ENCODE data around the gene HNMT.

HNMT gene

DNA sequence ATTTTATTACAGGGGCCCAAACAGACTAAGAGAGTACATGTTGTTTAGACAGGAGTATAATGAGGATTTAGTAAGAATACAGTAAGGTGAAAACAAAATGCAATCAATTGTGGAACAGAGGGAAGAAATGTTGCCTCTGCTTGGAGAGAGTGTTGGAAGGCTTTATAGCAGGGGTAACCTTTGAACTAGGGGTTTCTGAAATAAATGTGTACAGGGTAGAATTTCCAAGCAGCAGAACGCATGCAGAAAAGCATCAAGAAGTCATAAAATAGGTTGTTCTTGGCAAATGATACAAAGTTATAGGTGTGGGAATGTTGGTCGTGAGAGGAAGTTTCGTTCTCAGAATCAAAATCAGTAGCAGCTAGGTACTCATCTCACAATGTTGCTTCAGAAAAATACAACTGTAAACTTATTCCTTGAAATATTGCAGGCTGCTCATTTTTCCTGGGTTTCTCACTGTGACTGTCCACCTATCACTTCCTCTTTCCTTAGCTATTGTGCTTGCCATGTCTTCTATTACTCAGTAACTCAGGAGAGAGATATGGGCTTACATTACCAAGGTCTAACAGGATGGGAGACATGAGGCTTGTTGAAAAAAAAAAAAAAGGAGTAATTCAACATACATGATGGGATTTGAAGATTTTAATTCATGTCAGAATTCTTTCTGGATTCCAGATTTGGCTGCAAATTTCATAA lies 17.1 kb upstream of the HNMT start:
- H3K18ac ChIP-seq (ENCODE audit: low read length), result no peak overlapping the region
- H3K9ac ChIP-seq (ENCODE audit: low read length), result no peak overlapping the region
- H3K36me3 ChIP-seq (ENCODE audit: control insufficient read depth, insufficient read depth, low read length), result no peaks in the 10 kb centered on the region
- H2AK5ac ChIP-seq (ENCODE audit: low read length), result no peak overlapping the region
- DNase-seq, result no peak
- no peak overlapping the region for H2BK120ac ChIP-seq (ENCODE audit: low read depth, low read length)
- no peak overlapping the region for H3K4me2 ChIP-seq (ENCODE audit: low read length)
- no peak overlapping the region for H3K4ac ChIP-seq (ENCODE audit: low read depth, low read length)
- no peak overlapping the region for H4K5ac ChIP-seq (ENCODE audit: low read length)
- H3K23ac ChIP-seq (ENCODE audit: low read length), result no peak overlapping the region
- H3K79me2 ChIP-seq (ENCODE audit: control insufficient read depth, insufficient read depth, low read length), result no peaks in the 10 kb centered on the region
- no peak overlapping the region for H3K4me3 ChIP-seq (ENCODE audit: low read length)
- no peak overlapping the region for H3K56ac ChIP-seq (ENCODE audit: low read length)
- H3K79me1 ChIP-seq (ENCODE audit: low read length), result no peaks in the 10 kb centered on the region
- no peak overlapping the region for H2BK5ac ChIP-seq (ENCODE audit: low read length)
- 100% methylated on average over 1 of the region's 3 CpGs for WGBS (ENCODE audit: extremely low coverage, insufficient coverage, low lambda C conversion rate)
- no peak overlapping the region for H2BK15ac ChIP-seq (replicated peaks; ENCODE audit: low read depth)
- no peaks in the 10 kb centered on the region for H3K4me1 ChIP-seq (ENCODE audit: control insufficient read depth, low read depth, low read length)
- no peak overlapping the region for H3K27ac ChIP-seq (ENCODE audit: low read depth, low read length)
- H3K27me3 ChIP-seq (ENCODE audit: insufficient read depth, low read length, poor library complexity), result no peaks in the 10 kb centered on the region
- no peak overlapping the region for H4K8ac ChIP-seq (ENCODE audit: low read depth, low read length)

DNA sequence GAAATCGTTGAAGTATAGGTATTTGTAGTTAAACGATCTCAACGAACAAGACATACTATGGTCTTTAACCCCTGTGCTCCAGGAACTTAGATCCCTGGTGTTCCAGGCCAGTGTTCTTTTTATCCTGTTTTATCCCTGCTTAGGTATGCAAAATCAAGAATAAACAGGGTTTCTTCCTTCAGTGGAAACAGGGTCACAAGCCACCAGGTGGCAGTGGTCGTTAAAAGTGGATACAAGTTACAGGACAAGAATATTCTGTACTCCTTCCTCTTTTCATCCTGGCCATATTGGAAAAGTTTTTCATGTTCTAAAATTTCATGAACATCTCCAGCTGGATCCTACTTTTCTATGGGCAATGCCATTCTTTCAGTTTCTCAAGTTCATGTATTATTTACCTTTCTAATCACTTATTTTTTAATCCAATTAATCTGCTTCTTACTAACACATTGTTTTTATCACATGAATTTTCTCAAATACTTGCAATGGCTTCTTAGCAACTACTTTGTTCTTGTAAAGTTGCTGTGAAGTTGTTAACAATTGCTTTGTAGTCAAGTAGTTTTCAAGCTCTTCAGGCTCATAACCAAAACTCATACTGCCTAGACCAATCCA lies 16.4 kb upstream of the HNMT start:
- H3K4me2 ChIP-seq (ENCODE audit: low read length), result no peak overlapping the region
- H2AK5ac ChIP-seq (ENCODE audit: low read length), result no peak overlapping the region
- H2BK120ac ChIP-seq (ENCODE audit: low read depth, low read length), result no peak overlapping the region
- no CpG with 5 or more reads among the region's 4 CpGs for WGBS (ENCODE audit: extremely low coverage, insufficient coverage, low lambda C conversion rate)
- H3K79me2 ChIP-seq (ENCODE audit: control insufficient read depth, insufficient read depth, low read length), result no peaks in the 10 kb centered on the region
- H4K8ac ChIP-seq (ENCODE audit: low read depth, low read length), result no peak overlapping the region
- H3K18ac ChIP-seq (ENCODE audit: low read length), result no peak overlapping the region
- DNase-seq, result peak; percentile 74
- H3K4ac ChIP-seq (ENCODE audit: low read depth, low read length), result no peak overlapping the region
- no peaks in the 10 kb centered on the region for H3K27me3 ChIP-seq (ENCODE audit: insufficient read depth, low read length, poor library complexity)
- H3K23ac ChIP-seq (ENCODE audit: low read length), result no peak overlapping the region
- H3K56ac ChIP-seq (ENCODE audit: low read length), result no peak overlapping the region
- H3K79me1 ChIP-seq (ENCODE audit: low read length), result no peaks in the 10 kb centered on the region
- no peaks in the 10 kb centered on the region for H3K4me1 ChIP-seq (ENCODE audit: control insufficient read depth, low read depth, low read length)
- H4K5ac ChIP-seq (ENCODE audit: low read length), result no peak overlapping the region
- H3K27ac ChIP-seq (ENCODE audit: low read depth, low read length), result no peak overlapping the region
- no peak overlapping the region for H2BK5ac ChIP-seq (ENCODE audit: low read length)
- H3K9ac ChIP-seq (ENCODE audit: low read length), result no peak overlapping the region
- H3K36me3 ChIP-seq (ENCODE audit: control insufficient read depth, insufficient read depth, low read length), result no peaks in the 10 kb centered on the region
- no peak overlapping the region for H3K4me3 ChIP-seq (ENCODE audit: low read length)
- H2BK15ac ChIP-seq (replicated peaks; ENCODE audit: low read depth), result no peak overlapping the region

DNA sequence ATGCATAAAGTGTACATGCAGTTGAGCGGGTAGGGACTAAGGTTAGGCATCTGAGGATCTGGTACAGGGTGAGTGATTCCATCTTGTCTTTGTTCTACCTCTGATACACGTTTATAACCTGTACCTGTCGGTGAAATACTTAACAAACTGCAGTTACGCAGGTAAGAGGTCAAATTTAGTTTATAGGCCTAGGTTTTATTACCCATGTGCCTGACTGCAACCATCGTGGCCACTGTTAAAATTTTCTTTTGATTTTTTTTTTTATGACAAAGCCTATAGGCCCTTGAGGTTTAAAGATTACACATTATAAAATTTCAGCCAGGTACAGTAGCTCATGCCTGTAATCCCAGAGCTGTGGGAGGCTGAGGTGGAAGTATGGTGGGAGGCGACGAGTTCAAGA lies 15.4 kb upstream of the HNMT start:
- Histone ChIP-seq H3K56ac (ENCODE audit: low read length) (no peak overlapping the region), H3K4me3 (ENCODE audit: low read length) (no peak overlapping the region), H3K79me2 (ENCODE audit: control insufficient read depth, insufficient read depth, low read length) (no peaks in the 10 kb centered on the region), H2BK5ac (ENCODE audit: low read length) (no peak overlapping the region), H4K5ac (ENCODE audit: low read length) (no peak overlapping the region), H2BK15ac (replicated peaks; ENCODE audit: low read depth) (no peak overlapping the region), H2BK120ac (ENCODE audit: low read depth, low read length) (no peak overlapping the region), H3K4me1 (ENCODE audit: control insufficient read depth, low read depth, low read length) (no peaks in the 10 kb centered on the region), H3K4ac (ENCODE audit: low read depth, low read length) (no peak overlapping the region), H4K8ac (ENCODE audit: low read depth, low read length) (no peak overlapping the region), H3K27ac (ENCODE audit: low read depth, low read length) (no peak overlapping the region), H3K27me3 (ENCODE audit: insufficient read depth, low read length, poor library complexity) (no peaks in the 10 kb centered on the region), H3K79me1 (ENCODE audit: low read length) (no peaks in the 10 kb centered on the region), H2AK5ac (ENCODE audit: low read length) (no peak overlapping the region), H3K18ac (ENCODE audit: low read length) (no peak overlapping the region), H3K9ac (ENCODE audit: low read length) (no peak overlapping the region), H3K36me3 (ENCODE audit: control insufficient read depth, insufficient read depth, low read length) (no peaks in the 10 kb centered on the region), H3K23ac (ENCODE audit: low read length) (no peak overlapping the region), H3K4me2 (ENCODE audit: low read length) (no peak overlapping the region)
- no peak for DNase-seq
- no CpG with 5 or more reads among the region's 7 CpGs for WGBS (ENCODE audit: extremely low coverage, insufficient coverage, low lambda C conversion rate)

DNA sequence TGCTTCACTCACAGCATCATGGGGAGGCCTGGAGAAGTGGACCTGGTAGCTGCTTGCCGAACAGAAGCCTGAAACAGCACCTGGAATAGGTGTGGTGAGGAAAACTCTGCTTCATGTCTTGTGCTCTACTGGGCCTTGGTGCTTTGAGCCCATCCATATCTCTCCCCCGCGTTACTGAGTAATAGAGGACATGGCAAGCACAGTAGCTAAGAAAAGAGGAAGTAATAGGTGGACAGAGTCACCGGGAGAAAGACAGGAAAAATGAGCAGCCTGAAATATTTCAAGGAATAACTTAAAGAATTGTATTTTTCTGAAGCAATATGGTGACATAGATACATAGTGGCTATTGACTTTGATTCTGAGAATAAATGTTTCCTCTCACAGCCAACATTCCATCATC lies 14.0 kb upstream of the HNMT start:
- no peaks in the 10 kb centered on the region for H3K79me2 ChIP-seq (ENCODE audit: control insufficient read depth, insufficient read depth, low read length)
- no peak overlapping the region for H2BK5ac ChIP-seq (ENCODE audit: low read length)
- no peak overlapping the region for H2BK120ac ChIP-seq (ENCODE audit: low read depth, low read length)
- H3K79me1 ChIP-seq (ENCODE audit: low read length), result no peaks in the 10 kb centered on the region
- WGBS (ENCODE audit: extremely low coverage, insufficient coverage, low lambda C conversion rate), result no CpG with 5 or more reads among the region's 4 CpGs
- H3K4me3 ChIP-seq (ENCODE audit: low read length), result no peak overlapping the region
- no peak overlapping the region for H3K18ac ChIP-seq (ENCODE audit: low read length)
- H3K4ac ChIP-seq (ENCODE audit: low read depth, low read length), result no peak overlapping the region
- H2BK15ac ChIP-seq (replicated peaks; ENCODE audit: low read depth), result no peak overlapping the region
- no peak overlapping the region for H3K27ac ChIP-seq (ENCODE audit: low read depth, low read length)
- H4K8ac ChIP-seq (ENCODE audit: low read depth, low read length), result no peak overlapping the region
- no peak overlapping the region for H3K23ac ChIP-seq (ENCODE audit: low read length)
- no peak for DNase-seq
- H3K36me3 ChIP-seq (ENCODE audit: control insufficient read depth, insufficient read depth, low read length), result no peaks in the 10 kb centered on the region
- no peak overlapping the region for H2AK5ac ChIP-seq (ENCODE audit: low read length)
- no peak overlapping the region for H4K5ac ChIP-seq (ENCODE audit: low read length)
- H3K4me2 ChIP-seq (ENCODE audit: low read length), result no peak overlapping the region
- no peak overlapping the region for H3K56ac ChIP-seq (ENCODE audit: low read length)
- H3K4me1 ChIP-seq (ENCODE audit: control insufficient read depth, low read depth, low read length), result no peaks in the 10 kb centered on the region
- no peaks in the 10 kb centered on the region for H3K27me3 ChIP-seq (ENCODE audit: insufficient read depth, low read length, poor library complexity)
- H3K9ac ChIP-seq (ENCODE audit: low read length), result no peak overlapping the region

DNA sequence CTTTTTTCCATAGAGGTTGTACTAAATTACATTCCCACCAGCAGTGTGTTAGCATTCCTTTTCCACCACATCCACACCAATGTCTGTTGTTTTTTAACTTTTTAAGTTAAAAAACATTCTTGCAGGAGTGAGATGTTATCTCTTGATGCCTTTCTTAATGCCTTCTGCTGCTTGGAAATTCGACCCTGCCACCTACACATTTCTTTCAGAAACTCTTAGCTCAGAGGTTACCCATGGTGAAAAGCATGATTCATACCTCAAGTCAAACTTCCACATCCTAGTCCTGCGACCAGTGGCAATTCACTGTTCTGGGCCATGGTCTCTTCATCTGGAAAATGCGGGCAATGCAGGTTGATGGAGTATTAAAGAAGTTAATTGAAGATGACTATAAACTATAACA lies 12.7 kb upstream of the HNMT start:
- H3K27me3 ChIP-seq (ENCODE audit: insufficient read depth, low read length, poor library complexity), result no peaks in the 10 kb centered on the region
- H3K4me3 ChIP-seq (ENCODE audit: low read length), result no peak overlapping the region
- no peak overlapping the region for H4K5ac ChIP-seq (ENCODE audit: low read length)
- H3K4me2 ChIP-seq (ENCODE audit: low read length), result no peak overlapping the region
- H3K18ac ChIP-seq (ENCODE audit: low read length), result peak overlapping the region; percentile 28
- no peak overlapping the region for H3K9ac ChIP-seq (ENCODE audit: low read length)
- no peak overlapping the region for H3K23ac ChIP-seq (ENCODE audit: low read length)
- H3K79me1 ChIP-seq (ENCODE audit: low read length), result no peaks in the 10 kb centered on the region
- no peaks in the 10 kb centered on the region for H3K36me3 ChIP-seq (ENCODE audit: control insufficient read depth, insufficient read depth, low read length)
- no peak for DNase-seq
- no peak overlapping the region for H2BK5ac ChIP-seq (ENCODE audit: low read length)
- H4K8ac ChIP-seq (ENCODE audit: low read depth, low read length), result no peak overlapping the region
- no peak overlapping the region for H3K4ac ChIP-seq (ENCODE audit: low read depth, low read length)
- no peak overlapping the region for H2BK120ac ChIP-seq (ENCODE audit: low read depth, low read length)
- H3K56ac ChIP-seq (ENCODE audit: low read length), result no peak overlapping the region
- no peaks in the 10 kb centered on the region for H3K4me1 ChIP-seq (ENCODE audit: control insufficient read depth, low read depth, low read length)
- WGBS (ENCODE audit: extremely low coverage, insufficient coverage, low lambda C conversion rate), result no CpG with 5 or more reads among the region's 3 CpGs
- H2BK15ac ChIP-seq (replicated peaks; ENCODE audit: low read depth), result no peak overlapping the region
- no peak overlapping the region for H3K27ac ChIP-seq (ENCODE audit: low read depth, low read length)
- H3K79me2 ChIP-seq (ENCODE audit: control insufficient read depth, insufficient read depth, low read length), result no peaks in the 10 kb centered on the region
- H2AK5ac ChIP-seq (ENCODE audit: low read length), result no peak overlapping the region
